HepG2 (cell line): ENCODE measurements around the gene MAP2K6.

ENCODE experiments used
- CTCF ChIP-seq: sonication (generic); formaldehyde crosslinking; IDR thresholded peaks from 2 replicates; pipeline ENCODE4 v1.5.0; 2020; ENCODE audit warnings: mild to moderate bottlenecking, missing genetic modification reagents, moderate library complexity
- JDP2 ChIP-seq: sonication (generic); formaldehyde crosslinking; IDR thresholded peaks from 2 replicates; pipeline ENCODE4 v1.8.1; 2022; ENCODE audit warnings: missing genetic modification reagents, borderline replicate concordance
- POLR2A ChIP-seq, 2 experiments: IDR thresholded peaks; 2 replicates each; pipeline ENCODE4 v1.6.1; 2011; ENCODE audit warnings: low read depth in 2 of 2, low read length in 2 of 2, mild to moderate bottlenecking in 1 of 2, moderate library complexity in 1 of 2; ENCODE audit not compliant: insufficient read depth in 1 of 2
- RXRA ChIP-seq: sonication (generic); formaldehyde crosslinking; IDR thresholded peaks from 2 replicates; pipeline ENCODE4 v1.5.1; 2020; ENCODE audit warnings: missing genetic modification reagents
- SP1 ChIP-seq, 2 experiments: fragments of 450-650 bp in 1 of 2; sonication (generic) in 1 of 2; formaldehyde crosslinking in 1 of 2; IDR thresholded peaks; 2 replicates each; pipeline versions ENCODE4 v1.4.0 to v1.6.1; 2016 to 2020; ENCODE audit warnings: missing genetic modification reagents in 1 of 2
- ZBTB7A ChIP-seq: sonication (generic); formaldehyde crosslinking; IDR thresholded peaks from 2 replicates; pipeline ENCODE4 v1.8.0; 2022; ENCODE audit warnings: mild to moderate bottlenecking, missing genetic modification reagents
- ZNF317 ChIP-seq: sonication (generic); formaldehyde crosslinking; IDR thresholded peaks from 2 replicates; pipeline ENCODE4 v1.5.0; 2020; ENCODE audit warnings: mild to moderate bottlenecking, missing genetic modification reagents

- TF ChIP-seq CTCF (CRISPR knock-in tag), result no peak
- no peak for TF ChIP-seq POLR2A (IDR thresholded peaks at IDR 0.05; ENCODE audit: insufficient read depth in 1 of 2, low read depth in 2 of 2, low read length in 2 of 2)
- no peak for TF ChIP-seq JDP2
- TF ChIP-seq ZBTB7A (CRISPR knock-in tag), result no peak
- no peak for TF ChIP-seq ZNF317 (CRISPR knock-in tag)
- no peak for TF ChIP-seq RXRA (CRISPR knock-in tag)
- TF ChIP-seq SP1 (IDR thresholded peaks at IDR 0.05), result no peak
- TF ChIP-seq SP1 (CRISPR knock-in tag; IDR thresholded peaks at IDR 0.05), result no peak
Measured at GRCh38 chr17:69579961-69580677, 165.6 kb downstream of the MAP2K6 start.
